Measurements from ENCODE around the gene LAMTOR2. TPM values are rescaled to one million over a fixed set of nuclear protein-coding genes. Genes with fewer than 3 reads are reported as not detected.
A peak's percentile ranks its signal among the peaks of the same experiment; 100 is the strongest.

LAMTOR2 gene
- total and polyA plus RNA-seq, 10 of the 15 experiments (the other 5 are each of a cell fraction or from before 2014, with no cell fraction given): 71.9 to 264 (median 97.0) TPM

GRCh38 chr1:156053768-156054499 is 648 bp upstream of the LAMTOR2 start, which contains the start of gene UBQLN4 (continued):
- TF ChIP-seq LARP7 (IDR thresholded peaks at IDR 0.05) (no peak; the same call in 1 of the 2 replicates), SPI1 (IDR thresholded peaks at IDR 0.05; ENCODE audit: borderline replicate concordance, insufficient read depth, low read depth, low read length) (no peak), E2F4 (IDR thresholded peaks at IDR 0.05; ENCODE audit: low read depth, low read length) (no peak), E2F8 (IDR thresholded peaks at IDR 0.05; ENCODE audit: low read depth, partially characterized antibody) (no peak), YY1 (IDR thresholded peaks at IDR 0.05; ENCODE audit: low read depth, low read length) (no peak), CTCF (IDR thresholded peaks at IDR 0.05 in 2 of 3, conservative IDR thresholded peaks at IDR 0.05 in 1 of 3; ENCODE audit: control insufficient read depth in 2 of 3, extremely low read depth in 1 of 3, insufficient read depth in 1 of 3, low read depth in 3 of 3, low read length in 3 of 3) (peak; percentile 57 to 78 (median 62)), ZZZ3 (IDR thresholded peaks at IDR 0.05; ENCODE audit: control insufficient read depth, insufficient read length, low read depth) (no peak), RB1 (IDR thresholded peaks at IDR 0.05; ENCODE audit: borderline replicate concordance) (no peak), RFX5 (IDR thresholded peaks at IDR 0.05; ENCODE audit: low read depth, low read length) (no peak), MXI1 (IDR thresholded peaks at IDR 0.05; ENCODE audit: low read depth, low read length) (no peak), ZNF592 (IDR thresholded peaks at IDR 0.05) (no peak), POLR2A (IDR thresholded peaks at IDR 0.05; ENCODE audit: low read depth, low read length) (peak; percentile 53; the same call in 1 of the 2 replicates), EGR1 (IDR thresholded peaks at IDR 0.05; ENCODE audit: borderline replicate concordance in 1 of 2, low read depth in 2 of 2, low read length in 2 of 2) (peak in 1 of 2 experiments; percentile 81; a peak in 2 of 3 replicates), ZSCAN29 (IDR thresholded peaks at IDR 0.05) (no peak), POLR2AphosphoS5 (IDR thresholded peaks at IDR 0.05; ENCODE audit: low read length) (no peak), NFXL1 (IDR thresholded peaks at IDR 0.05; ENCODE audit: borderline replicate concordance) (no peak), MYC (IDR thresholded peaks at IDR 0.05; ENCODE audit: insufficient read depth, insufficient read length, insufficient replicate concordance, low read length, severe bottlenecking) (no peak), ZNF24 (IDR thresholded peaks at IDR 0.05) (no peak), NRF1 (conservative IDR thresholded peaks at IDR 0.05; ENCODE audit: low read depth, low read length) (no peak), RAD51 (IDR thresholded peaks at IDR 0.05) (no peak), SREBF2 (IDR thresholded peaks at IDR 0.05; ENCODE audit: low read length) (no peak)

Data from GM12878 (cell line).